K562 (cell line): ENCODE data around the gene RGS7. TPM values are rescaled to one million over a fixed set of nuclear protein-coding genes. Genes with fewer than 3 reads are reported as not detected.

Source experiments
- ATAC-seq: fragments of 200-7000 bp; cut with Tn5 transposase; 3 replicates; pipeline ENCODE4 v1.9.1; 2020; ENCODE audit warnings: moderate library complexity
- BruUV-seq: library from RNA; stranded (reverse); fragments of 400-500 nt; replicated peaks from 2 replicates; lab custom pipeline; 2021; lab: Mats Ljungman, UMichigan
- CTCF ChIA-PET: fragments of 300-600 bp; formaldehyde crosslinking; extraction: SDS; loops from one replicate; lab custom pipeline; 2021; ENCODE audit warnings: low intra/inter-chr PET ratio; lab: Yijun Ruan, JAX
- POLR2A ChIA-PET: fragments of 300-600, 350-650 bp; sonication (Branson Sonifier 250); formaldehyde crosslinking; extraction: SDS; loops from one replicate; lab custom pipeline; 2021; ENCODE audit warnings: antibody characterized with exemption, inconsistent platforms; lab: Yijun Ruan, JAX
- DNase-seq, 4 experiments: peaks; one replicate each; pipeline versions ENCODE4 v3.0.0 to v3.0.0-alpha.2; 2011 to 2018; ENCODE audit warnings: low spot score in 3 of 4, mixed read lengths in 3 of 4; ENCODE audit errors: extremely low read depth in 1 of 4
- FAIRE-seq: peaks from 2 replicates; lab custom pipeline; 2011; peaks lifted over from hg19 to GRCh38; lab: Jason Lieb, UNC
- H2AFZ ChIP-seq: 2 replicates; pipeline ENCODE4 v1.6.0; 2011; ENCODE audit warnings: low read depth, low read length, control low read depth, inconsistent platforms
- H3K27ac ChIP-seq: fragments of 200-600 bp; 3 replicates; pipeline ENCODE4 v1.8.0; 2011; ENCODE audit warnings: low read depth, mild to moderate bottlenecking, control low read depth, inconsistent platforms, low read length, moderate library complexity, mixed read lengths; ENCODE audit errors: extremely low read depth
- H3K27me3 ChIP-seq, 2 experiments: fragments of 300-600 bp in 1 of 2; 2 replicates in 1 of 2; 3 replicates in 1 of 2; pipeline versions ENCODE4 v1.6.0 to v1.8.0; 2011; ENCODE audit warnings: inconsistent platforms in 2 of 2, low read length in 2 of 2, mild to moderate bottlenecking in 1 of 2, mixed read lengths in 1 of 2, moderate library complexity in 1 of 2; ENCODE audit not compliant: control insufficient read depth in 2 of 2, insufficient read depth in 2 of 2
- H3K36me3 ChIP-seq: fragments of 300-600 bp; 3 replicates; pipeline ENCODE4 v1.8.0; 2011; ENCODE audit warnings: mild to moderate bottlenecking, low read length, inconsistent platforms; ENCODE audit not compliant: control insufficient read depth, insufficient read depth
- H3K4me1 ChIP-seq, 2 experiments: fragments of 200-600 bp in 1 of 2; replicated peaks in 1 of 2; 2 replicates in 1 of 2; 3 replicates in 1 of 2; pipeline versions ENCODE4 v1.5.1 to v1.8.0; 2011; ENCODE audit warnings: inconsistent platforms in 2 of 2, low read length in 2 of 2, mild to moderate bottlenecking in 1 of 2, mixed read lengths in 1 of 2, moderate library complexity in 1 of 2; ENCODE audit not compliant: control insufficient read depth in 2 of 2, insufficient read depth in 2 of 2
- H3K4me2 ChIP-seq: 2 replicates; pipeline ENCODE4 v1.6.1; 2011; ENCODE audit warnings: low read length, control low read depth, inconsistent platforms, mixed read lengths; ENCODE audit not compliant: insufficient read depth
- H3K4me3 ChIP-seq: fragments of 200-600 bp; sonication (generic), shearing (Covaris generic); 2 replicates; pipeline ENCODE4 v1.5.1; 2016; ENCODE audit warnings: control low read depth, inconsistent platforms
- H3K79me2 ChIP-seq: fragments of 200-600 bp; 3 replicates; pipeline ENCODE4 v1.8.0; 2011; ENCODE audit warnings: low read length, inconsistent platforms; ENCODE audit not compliant: control insufficient read depth, insufficient read depth
- H3K9ac ChIP-seq, 2 experiments: 2 replicates each; pipeline versions ENCODE4 v1.6.0 to v1.6.1; 2011; ENCODE audit warnings: low read depth in 2 of 2, low read length in 2 of 2, control low read depth in 1 of 2, inconsistent platforms in 1 of 2, mild to moderate bottlenecking in 1 of 2, mixed read lengths in 1 of 2; ENCODE audit not compliant: insufficient read depth in 1 of 2
- H3K9me1 ChIP-seq: one replicate; pipeline ENCODE4 v1.6.0; 2011; ENCODE audit warnings: inconsistent platforms, mild to moderate bottlenecking, low read length, moderate library complexity; ENCODE audit not compliant: control insufficient read depth, insufficient read depth
- H3K9me3 ChIP-seq: replicated peaks from 2 replicates; pipeline ENCODE4 v1.5.1; 2011; ENCODE audit warnings: low read depth, low read length, inconsistent platforms; ENCODE audit not compliant: control insufficient read depth, insufficient read depth
- H4K20me1 ChIP-seq: replicated peaks from 2 replicates; pipeline ENCODE4 v1.6.1; 2011; ENCODE audit warnings: low read length, inconsistent platforms, mixed read lengths; ENCODE audit not compliant: control insufficient read depth, insufficient read depth
- BRF1 ChIP-seq: IDR thresholded peaks from 3 replicates; pipeline ENCODE4 v1.6.1; 2011; ENCODE audit warnings: borderline replicate concordance, mild to moderate bottlenecking; ENCODE audit not compliant: insufficient read length; ENCODE audit errors: extremely low read depth
- FOS ChIP-seq: IDR thresholded peaks from 3 replicates; pipeline ENCODE4 v1.6.1; 2011; ENCODE audit not compliant: insufficient read length; ENCODE audit errors: extremely low read depth
- GTF2A2 ChIP-seq: IDR thresholded peaks from 2 replicates; pipeline ENCODE4 v1.6.1; 2016; ENCODE audit warnings: mild to moderate bottlenecking, missing genetic modification characterization, missing compliant biosample characterization
- HDGF ChIP-seq: fragments of 450-650 bp; IDR thresholded peaks from 2 replicates; pipeline ENCODE4 v1.6.1; 2016
- JUND ChIP-seq, 2 experiments: IDR thresholded peaks; 2 replicates in 1 of 2; 3 replicates in 1 of 2; pipeline ENCODE4 v1.6.1; 2011; ENCODE audit warnings: borderline replicate concordance in 2 of 2, low read depth in 2 of 2, low read length in 2 of 2, improper control_type of control experiment in 1 of 2, missing biosample characterization in 1 of 2, missing genetic modification characterization in 1 of 2, missing genetic modification reagents in 1 of 2
- KAT2B ChIP-seq: IDR thresholded peaks from one replicate; pipeline ENCODE4 v1.6.1; 2012; ENCODE audit warnings: low read depth, mild to moderate bottlenecking, control low read depth, inconsistent platforms, low read length, moderate library complexity
- KLF1 ChIP-seq: fragments of 450-650 bp; IDR thresholded peaks from 2 replicates; pipeline ENCODE4 v1.6.1; 2016; ENCODE audit warnings: missing genetic modification characterization, missing compliant biosample characterization
- MAFK ChIP-seq: IDR thresholded peaks from 2 replicates; pipeline ENCODE4 v1.6.1; 2011; ENCODE audit warnings: low read length, improper control_type of control experiment
- POLR3G ChIP-seq: IDR thresholded peaks from 2 replicates; pipeline ENCODE4 v1.6.1; 2011; ENCODE audit not compliant: insufficient read length, insufficient replicate concordance; ENCODE audit errors: extremely low read depth
- SAFB ChIP-seq: fragments of 200-400 bp; formaldehyde crosslinking; IDR thresholded peaks from 2 replicates; pipeline ENCODE4 v1.6.1; 2017; ENCODE audit warnings: low read depth, low read length, borderline replicate concordance
- ZHX1 ChIP-seq: fragments of 150-350 bp; conservative IDR thresholded peaks from 2 replicates; pipeline ENCODE4 v1.6.1; 2014; ENCODE audit warnings: low read length
- ZNF436 ChIP-seq: fragments of 250-450, 450-650 bp; sonication (Bioruptor Pico); formaldehyde crosslinking; IDR thresholded peaks from 2 replicates; pipeline ENCODE4 v1.7.0; 2020; ENCODE audit warnings: mild to moderate bottlenecking
- WGBS: fragments of 100-300 bp; shearing (Covaris generic); methylation state at CpG from one replicate; pipeline ENCODE4 v1.1.6; 2016; ENCODE audit warnings: low coverage, mixed read lengths; ENCODE audit not compliant: insufficient coverage; ENCODE audit errors: missing lambda C conversion rate; 5-methylcytosine and 5-hydroxymethylcytosine counted together
- in situ Hi-C: fragments of 300-500 bp; cut with MboI; formaldehyde crosslinking; loops from 4 replicates; pipeline ENCODE4 v1.15.0; 2018; ENCODE audit warnings: inconsistent platforms, mixed read lengths
- intact Hi-C: fragments of 100-400 bp; cut with micrococcal nuclease; formaldehyde crosslinking; loops from 2 replicates; pipeline ENCODE4 v1.14.2; 2022
- polyA plus RNA-seq, 8 experiments: library from polyadenylated mRNA; depleted of rRNA in 4 of 8; stranded (reverse) in 5 of 8; unstranded in 3 of 8; fragments of >200 nt; fragmentation: Nextera tagmentation in 2 of 8; fragmentation: Illumina TruSeq in 1 of 8; extraction: Ambion mirVana in 2 of 8; extraction: Trizol in 1 of 8; gene quantifications; 2 replicates each; pipeline versions ENCODE4 v1.2.1 to v1.2.3, GENCODE V29; 2011 to 2014; ENCODE audit warnings: inconsistent platforms in 1 of 8, missing spikeins in 1 of 8
- total RNA-seq, 7 experiments: library from RNA; depleted of rRNA in 6 of 7; stranded (reverse); fragments of >200 nt in 6 of 7; fragmentation: Illumina TruSeq in 2 of 7; extraction: Trizol in 2 of 7; gene quantifications; 2 replicates each; pipeline versions ENCODE4 v1.2.1 to v1.2.3, GENCODE V29; 2011 to 2021; ENCODE audit warnings: low replicate concordance in 1 of 7
- TF ChIP-seq, protein P1 (sequence below): fragments of 250-450 bp; sonication (Bioruptor Pico); IDR thresholded peaks from 2 replicates; pipeline ENCODE4 v1.4.0; 2020; ENCODE audit warnings: mild to moderate bottlenecking, moderate library complexity, borderline replicate concordance

The RGS7 gene
- total and polyA plus RNA-seq, 9 of the 15 experiments (the other 6 are each of a cell fraction or from before 2014, with no cell fraction given), result not detected

- intact Hi-C loops (no loop called here), in situ Hi-C loops (no loop called here)
- H3K4me2 ChIP-seq, result no peak overlapping the region
- H3K9me3 ChIP-seq, result no peaks in the 10 kb centered on the region; the same call in 1 of the 2 replicates
- H3K9ac ChIP-seq, result no peak overlapping the region
- H4K20me1 ChIP-seq, result no peaks in the 10 kb centered on the region
- FAIRE-seq (no peak), DNase-seq (no peak), ATAC-seq (no peak)
- no peaks in the 10 kb centered on the region for H3K4me1 ChIP-seq
- no TSS peak for BruUV-seq
- ChIA-PET POLR2A (no interaction called here), CTCF (no interaction called here)
- 0% methylated on average over 1 of the region's 1 CpG for WGBS
- no peaks in the 10 kb centered on the region for H3K36me3 ChIP-seq
- no peaks in the 10 kb centered on the region for H3K27me3 ChIP-seq
- H3K79me2 ChIP-seq, result no peaks in the 10 kb centered on the region
- no peaks in the 10 kb centered on the region for H3K9me1 ChIP-seq
- TF ChIP-seq MAFK, result no peak
- no peak for TF ChIP-seq KLF1
- no peak for TF ChIP-seq GTF2A2 (tag)
- no peak for TF ChIP-seq SAFB
- TF ChIP-seq HDGF, result no peak
- no peak for TF ChIP-seq FOS
- TF ChIP-seq, protein P1, sequence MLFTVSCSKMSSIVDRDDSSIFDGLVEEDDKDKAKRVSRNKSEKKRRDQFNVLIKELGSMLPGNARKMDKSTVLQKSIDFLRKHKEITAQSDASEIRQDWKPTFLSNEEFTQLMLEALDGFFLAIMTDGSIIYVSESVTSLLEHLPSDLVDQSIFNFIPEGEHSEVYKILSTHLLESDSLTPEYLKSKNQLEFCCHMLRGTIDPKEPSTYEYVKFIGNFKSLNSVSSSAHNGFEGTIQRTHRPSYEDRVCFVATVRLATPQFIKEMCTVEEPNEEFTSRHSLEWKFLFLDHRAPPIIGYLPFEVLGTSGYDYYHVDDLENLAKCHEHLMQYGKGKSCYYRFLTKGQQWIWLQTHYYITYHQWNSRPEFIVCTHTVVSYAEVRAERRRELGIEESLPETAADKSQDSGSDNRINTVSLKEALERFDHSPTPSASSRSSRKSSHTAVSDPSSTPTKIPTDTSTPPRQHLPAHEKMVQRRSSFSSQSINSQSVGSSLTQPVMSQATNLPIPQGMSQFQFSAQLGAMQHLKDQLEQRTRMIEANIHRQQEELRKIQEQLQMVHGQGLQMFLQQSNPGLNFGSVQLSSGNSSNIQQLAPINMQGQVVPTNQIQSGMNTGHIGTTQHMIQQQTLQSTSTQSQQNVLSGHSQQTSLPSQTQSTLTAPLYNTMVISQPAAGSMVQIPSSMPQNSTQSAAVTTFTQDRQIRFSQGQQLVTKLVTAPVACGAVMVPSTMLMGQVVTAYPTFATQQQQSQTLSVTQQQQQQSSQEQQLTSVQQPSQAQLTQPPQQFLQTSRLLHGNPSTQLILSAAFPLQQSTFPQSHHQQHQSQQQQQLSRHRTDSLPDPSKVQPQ, result no peak
- TF ChIP-seq BRF1, result no peak
- no peak for TF ChIP-seq POLR3G
- no peak for TF ChIP-seq KAT2B
- no peak for TF ChIP-seq JUND (IDR thresholded peaks at IDR 0.05; ENCODE audit: borderline replicate concordance, low read depth, low read length)
- TF ChIP-seq JUND (tag; IDR thresholded peaks at IDR 0.05; ENCODE audit: borderline replicate concordance, low read depth, low read length), result no peak
- TF ChIP-seq ZHX1, result no peak
- no peak for TF ChIP-seq ZNF436 (CRISPR knock-in tag)
- no peak overlapping the region for H2AFZ ChIP-seq
- no peak overlapping the region for H3K4me3 ChIP-seq
- no peak overlapping the region for H3K27ac ChIP-seq
These were observed 520.7 kb downstream of the RGS7 start for GRCh38 chr1:240836271-240836670.
